SK-N-MC (cell line): ENCODE results near the gene CD74.

Source experiments
- EZH2 ChIP-seq: fragments of 200-600 bp; sonication (generic); IDR thresholded peaks from one replicate; pipeline ENCODE4 v1.6.1; 2017; ENCODE audit warnings: antibody characterized with exemption
- FOXP2 ChIP-seq: optimal IDR thresholded peaks from 2 replicates; pipeline ENCODE3; 2011; ENCODE audit warnings: mild to moderate bottlenecking, moderate library complexity; ENCODE audit not compliant: insufficient read depth; ENCODE audit errors: extremely low read length, control extremely low read depth
- POLR2AphosphoS5 ChIP-seq: IDR thresholded peaks from 2 replicates; pipeline ENCODE4 v1.6.1; 2012; ENCODE audit warnings: mild to moderate bottlenecking, low read depth, low read length, borderline replicate concordance

DNA sequence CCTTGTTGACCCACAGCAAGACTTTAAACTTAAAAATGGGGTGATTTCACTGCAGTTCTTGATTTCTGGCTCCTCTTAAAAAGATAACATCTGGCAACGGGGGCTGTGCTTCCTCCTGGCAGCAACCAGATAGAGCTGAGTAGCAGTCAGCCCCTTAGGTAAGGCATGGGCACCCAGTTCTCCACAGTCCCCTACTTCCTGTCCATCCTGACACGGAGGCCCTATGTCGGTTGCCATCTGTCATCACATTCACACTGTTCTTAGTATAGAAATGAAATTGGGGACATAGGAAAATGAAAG lies 11.7 kb downstream of the CD74 start:
- TF ChIP-seq FOXP2 (no peak), EZH2 (no peak), POLR2AphosphoS5 (no peak)
